ENCODE data around the gene KLHL28. TPM values are rescaled to one million over a fixed set of nuclear protein-coding genes. Genes with fewer than 3 reads are reported as not detected.

Gene KLHL28
- total and polyA plus RNA-seq, 10 of the 15 experiments (the other 5 are each of a cell fraction or from before 2014, with no cell fraction given): 2.7 to 9.8 (median 6.2) TPM

DNA sequence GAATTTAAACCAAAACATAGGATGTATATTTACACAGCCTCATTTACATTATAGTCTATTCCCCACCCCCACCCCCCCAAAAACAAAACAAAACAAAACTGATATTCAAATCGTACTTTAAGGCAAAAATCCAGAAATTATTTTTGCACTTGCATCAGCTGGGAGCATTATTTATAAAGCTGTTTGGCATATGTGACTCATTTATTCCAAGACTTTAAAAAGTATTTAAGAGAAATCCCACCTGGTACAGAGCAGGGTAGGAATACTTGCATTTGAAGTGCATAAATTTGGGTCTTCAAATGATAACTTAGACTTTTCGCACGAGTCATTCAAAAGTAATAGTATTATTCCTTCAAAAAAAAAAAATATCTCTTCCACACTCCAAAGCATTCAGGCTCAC, 1.1 kb downstream of the KLHL28 start:
- Histone ChIP-seq H3K4me3 (peak overlapping the region; percentile 79), H3K27me3 (replicated peaks in 1 of 2; ENCODE audit: control insufficient read depth in 2 of 2, insufficient read depth in 2 of 2, low read length in 1 of 2) (no peaks in the 10 kb centered on the region), H3K4me1 (ENCODE audit: control insufficient read depth, insufficient read depth, low read length) (no peaks in the 10 kb centered on the region), H3K9ac (ENCODE audit: control insufficient read depth, insufficient read depth, low read length) (peak overlapping the region; percentile 86), H3K4me2 (ENCODE audit: control insufficient read depth, insufficient read depth) (peak overlapping the region; percentile 92), H3K36me3 (ENCODE audit: control insufficient read depth in 2 of 2, insufficient read depth in 2 of 2, low read length in 1 of 2) (no peaks in the 10 kb centered on the region), H2AFZ (ENCODE audit: control insufficient read depth, low read depth, low read length) (no peak overlapping the region), H4K20me1 (ENCODE audit: control insufficient read depth, insufficient read depth) (no peaks in the 10 kb centered on the region), H3K9me3 (replicated peaks; ENCODE audit: control insufficient read depth, insufficient read depth, low read length) (no peaks in the 10 kb centered on the region), H3K79me2 (ENCODE audit: control insufficient read depth, insufficient read depth, low read length) (peaks cover 97% of the 10 kb centered on the region), H3K27ac (ENCODE audit: control insufficient read depth, insufficient read depth) (peak overlapping the region; percentile 78)
- POLR2A ChIA-PET: interaction anchor here (1.6 to 4.0 kb wide), 7 partner anchors 12 to 292 kb away, joined by 5 to 44 read pairs (median 13); partner anchors contain the start of genes FKBP3, MIS18BP1 and PRPF39
- ATAC-seq (no peak), DNase-seq (ENCODE audit: low read depth, low spot score) (no peak), FAIRE-seq (no peak)
- CTCF ChIA-PET: interaction anchor here (1.2 to 2.5 kb wide), 2 partner anchors 47 to 293 kb away, joined by 5 to 6 read pairs; partner anchors contain the start of gene MIS18BP1
- SMC1A ChIA-PET (ENCODE audit: uncharacterized antibody, unreplicated experiment): interaction anchor here (0.8 to 4.0 kb wide), 10 partner anchors 8 to 176 kb away, joined by 3 to 16 read pairs (median 4); partner anchors contain the start of gene PRPF39
- RAD21 ChIA-PET (ENCODE audit: unreplicated experiment): interaction anchor here (1.2 to 1.3 kb wide), 2 partner anchors 124 to 128 kb away, joined by 4 read pairs; partner anchors contain the start of gene PRPF39
- intact Hi-C loops (cut with micrococcal nuclease; ENCODE audit: unreplicated experiment): loop anchor here (1.0 to 2.0 kb wide), 3 partner anchors 124 to 292 kb away; partner anchors contain the start of genes FKBP3, MIS18BP1 and PRPF39
- TF ChIP-seq ZNF217 (IDR thresholded peaks at IDR 0.05): no peak
- no peak for TF ChIP-seq DPF2 (IDR thresholded peaks at IDR 0.05)
- no peak for TF ChIP-seq NFYB (IDR thresholded peaks at IDR 0.05; ENCODE audit: insufficient read depth, low read depth, low read length)
- TF ChIP-seq, protein P1, sequence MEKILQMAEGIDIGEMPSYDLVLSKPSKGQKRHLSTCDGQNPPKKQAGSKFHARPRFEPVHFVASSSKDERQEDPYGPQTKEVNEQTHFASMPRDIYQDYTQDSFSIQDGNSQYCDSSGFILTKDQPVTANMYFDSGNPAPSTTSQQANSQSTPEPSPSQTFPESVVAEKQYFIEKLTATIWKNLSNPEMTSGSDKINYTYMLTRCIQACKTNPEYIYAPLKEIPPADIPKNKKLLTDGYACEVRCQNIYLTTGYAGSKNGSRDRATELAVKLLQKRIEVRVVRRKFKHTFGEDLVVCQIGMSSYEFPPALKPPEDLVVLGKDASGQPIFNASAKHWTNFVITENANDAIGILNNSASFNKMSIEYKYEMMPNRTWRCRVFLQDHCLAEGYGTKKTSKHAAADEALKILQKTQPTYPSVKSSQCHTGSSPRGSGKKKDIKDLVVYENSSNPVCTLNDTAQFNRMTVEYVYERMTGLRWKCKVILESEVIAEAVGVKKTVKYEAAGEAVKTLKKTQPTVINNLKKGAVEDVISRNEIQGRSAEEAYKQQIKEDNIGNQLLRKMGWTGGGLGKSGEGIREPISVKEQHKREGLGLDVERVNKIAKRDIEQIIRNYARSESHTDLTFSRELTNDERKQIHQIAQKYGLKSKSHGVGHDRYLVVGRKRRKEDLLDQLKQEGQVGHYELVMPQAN (conservative IDR thresholded peaks at IDR 0.05): no peak
- TF ChIP-seq CHD4 (IDR thresholded peaks at IDR 0.05): no peak
- TF ChIP-seq SUZ12 (IDR thresholded peaks at IDR 0.05; ENCODE audit: unreplicated experiment): no peak
- TF ChIP-seq JUND (IDR thresholded peaks at IDR 0.05; ENCODE audit: low read depth, low read length): no peak
- in situ Hi-C loops (cut with MboI): loop anchor here (5.0 kb wide), 2 partner anchors 177 to 287 kb away; partner anchors contain the start of gene FANCM
- no TSS peak for BruUV-seq (replicated peaks)
- 3% methylated on average over 3 of the region's 3 CpGs for WGBS (ENCODE audit: insufficient coverage, insufficient replicate concordance, low lambda C conversion rate, missing lambda C conversion rate)

All from GM12878 (cell line).